Measurements from ENCODE around the gene KRTAP10-12.

DNA sequence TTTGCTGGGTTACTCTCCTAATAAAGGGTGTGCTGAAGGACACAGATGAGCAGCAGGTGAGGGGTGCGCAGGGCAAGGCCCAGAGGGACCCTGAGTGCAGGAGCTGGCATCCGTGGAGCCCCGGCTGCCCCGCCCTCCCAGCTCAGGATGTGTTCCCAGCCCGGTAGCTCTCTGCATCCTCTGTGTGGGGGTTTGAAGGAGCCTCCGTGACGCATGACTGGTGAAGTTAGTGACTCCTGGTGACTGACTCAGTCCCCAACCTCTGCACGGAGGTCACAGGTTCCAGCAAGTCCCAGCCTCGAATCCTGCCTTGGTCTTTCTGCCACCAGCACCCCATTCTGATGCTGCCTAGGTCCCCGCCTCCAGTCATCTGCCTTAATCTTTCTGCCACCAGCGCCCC, 36.0 kb downstream of the KRTAP10-12 start:
- TF ChIP-seq, protein P1, sequence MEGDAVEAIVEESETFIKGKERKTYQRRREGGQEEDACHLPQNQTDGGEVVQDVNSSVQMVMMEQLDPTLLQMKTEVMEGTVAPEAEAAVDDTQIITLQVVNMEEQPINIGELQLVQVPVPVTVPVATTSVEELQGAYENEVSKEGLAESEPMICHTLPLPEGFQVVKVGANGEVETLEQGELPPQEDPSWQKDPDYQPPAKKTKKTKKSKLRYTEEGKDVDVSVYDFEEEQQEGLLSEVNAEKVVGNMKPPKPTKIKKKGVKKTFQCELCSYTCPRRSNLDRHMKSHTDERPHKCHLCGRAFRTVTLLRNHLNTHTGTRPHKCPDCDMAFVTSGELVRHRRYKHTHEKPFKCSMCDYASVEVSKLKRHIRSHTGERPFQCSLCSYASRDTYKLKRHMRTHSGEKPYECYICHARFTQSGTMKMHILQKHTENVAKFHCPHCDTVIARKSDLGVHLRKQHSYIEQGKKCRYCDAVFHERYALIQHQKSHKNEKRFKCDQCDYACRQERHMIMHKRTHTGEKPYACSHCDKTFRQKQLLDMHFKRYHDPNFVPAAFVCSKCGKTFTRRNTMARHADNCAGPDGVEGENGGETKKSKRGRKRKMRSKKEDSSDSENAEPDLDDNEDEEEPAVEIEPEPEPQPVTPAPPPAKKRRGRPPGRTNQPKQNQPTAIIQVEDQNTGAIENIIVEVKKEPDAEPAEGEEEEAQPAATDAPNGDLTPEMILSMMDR (IDR thresholded peaks at IDR 0.05; ENCODE audit: insufficient read depth, low read depth, low read length) = no peak
- no peak for TF ChIP-seq EZH2 (IDR thresholded peaks at IDR 0.05; ENCODE audit: insufficient read depth, low read length)
